K562 (cell line): ENCODE data around the gene ANKRD2. TPM values are rescaled to one million over a fixed set of nuclear protein-coding genes. Genes with fewer than 3 reads are reported as not detected.

ENCODE experiments used
- ATAC-seq: fragments of 200-7000 bp; cut with Tn5 transposase; 3 replicates; pipeline ENCODE4 v1.9.1; 2020; ENCODE audit warnings: moderate library complexity
- BruUV-seq: library from RNA; stranded (reverse); fragments of 400-500 nt; replicated peaks from 2 replicates; lab custom pipeline; 2021; lab: Mats Ljungman, UMichigan
- CTCF ChIA-PET: fragments of 300-600 bp; formaldehyde crosslinking; extraction: SDS; loops from one replicate; lab custom pipeline; 2021; ENCODE audit warnings: low intra/inter-chr PET ratio; lab: Yijun Ruan, JAX
- POLR2A ChIA-PET: fragments of 300-600, 350-650 bp; sonication (Branson Sonifier 250); formaldehyde crosslinking; extraction: SDS; loops from one replicate; lab custom pipeline; 2021; ENCODE audit warnings: antibody characterized with exemption, inconsistent platforms; lab: Yijun Ruan, JAX
- DNase-seq, 4 experiments: peaks; one replicate each; pipeline versions ENCODE4 v3.0.0 to v3.0.0-alpha.2; 2011 to 2018; ENCODE audit warnings: low spot score in 3 of 4, mixed read lengths in 3 of 4; ENCODE audit errors: extremely low read depth in 1 of 4
- FAIRE-seq: peaks from 2 replicates; lab custom pipeline; 2011; peaks lifted over from hg19 to GRCh38; lab: Jason Lieb, UNC
- H2AFZ ChIP-seq: 2 replicates; pipeline ENCODE4 v1.6.0; 2011; ENCODE audit warnings: low read depth, low read length, control low read depth, inconsistent platforms
- H3K27ac ChIP-seq: fragments of 200-600 bp; 3 replicates; pipeline ENCODE4 v1.8.0; 2011; ENCODE audit warnings: low read depth, mild to moderate bottlenecking, control low read depth, inconsistent platforms, low read length, moderate library complexity, mixed read lengths; ENCODE audit errors: extremely low read depth
- H3K27me3 ChIP-seq, 2 experiments: fragments of 300-600 bp in 1 of 2; 2 replicates in 1 of 2; 3 replicates in 1 of 2; pipeline versions ENCODE4 v1.6.0 to v1.8.0; 2011; ENCODE audit warnings: inconsistent platforms in 2 of 2, low read length in 2 of 2, mild to moderate bottlenecking in 1 of 2, mixed read lengths in 1 of 2, moderate library complexity in 1 of 2; ENCODE audit not compliant: control insufficient read depth in 2 of 2, insufficient read depth in 2 of 2
- H3K36me3 ChIP-seq: fragments of 300-600 bp; 3 replicates; pipeline ENCODE4 v1.8.0; 2011; ENCODE audit warnings: mild to moderate bottlenecking, low read length, inconsistent platforms; ENCODE audit not compliant: control insufficient read depth, insufficient read depth
- H3K4me1 ChIP-seq, 2 experiments: fragments of 200-600 bp in 1 of 2; replicated peaks in 1 of 2; 2 replicates in 1 of 2; 3 replicates in 1 of 2; pipeline versions ENCODE4 v1.5.1 to v1.8.0; 2011; ENCODE audit warnings: inconsistent platforms in 2 of 2, low read length in 2 of 2, mild to moderate bottlenecking in 1 of 2, mixed read lengths in 1 of 2, moderate library complexity in 1 of 2; ENCODE audit not compliant: control insufficient read depth in 2 of 2, insufficient read depth in 2 of 2
- H3K4me2 ChIP-seq: 2 replicates; pipeline ENCODE4 v1.6.1; 2011; ENCODE audit warnings: low read length, control low read depth, inconsistent platforms, mixed read lengths; ENCODE audit not compliant: insufficient read depth
- H3K4me3 ChIP-seq: fragments of 200-600 bp; sonication (generic), shearing (Covaris generic); 2 replicates; pipeline ENCODE4 v1.5.1; 2016; ENCODE audit warnings: control low read depth, inconsistent platforms
- H3K79me2 ChIP-seq: fragments of 200-600 bp; 3 replicates; pipeline ENCODE4 v1.8.0; 2011; ENCODE audit warnings: low read length, inconsistent platforms; ENCODE audit not compliant: control insufficient read depth, insufficient read depth
- H3K9ac ChIP-seq, 2 experiments: 2 replicates each; pipeline versions ENCODE4 v1.6.0 to v1.6.1; 2011; ENCODE audit warnings: low read depth in 2 of 2, low read length in 2 of 2, control low read depth in 1 of 2, inconsistent platforms in 1 of 2, mild to moderate bottlenecking in 1 of 2, mixed read lengths in 1 of 2; ENCODE audit not compliant: insufficient read depth in 1 of 2
- H3K9me1 ChIP-seq: one replicate; pipeline ENCODE4 v1.6.0; 2011; ENCODE audit warnings: inconsistent platforms, mild to moderate bottlenecking, low read length, moderate library complexity; ENCODE audit not compliant: control insufficient read depth, insufficient read depth
- H3K9me3 ChIP-seq: replicated peaks from 2 replicates; pipeline ENCODE4 v1.5.1; 2011; ENCODE audit warnings: low read depth, low read length, inconsistent platforms; ENCODE audit not compliant: control insufficient read depth, insufficient read depth
- H4K20me1 ChIP-seq: replicated peaks from 2 replicates; pipeline ENCODE4 v1.6.1; 2011; ENCODE audit warnings: low read length, inconsistent platforms, mixed read lengths; ENCODE audit not compliant: control insufficient read depth, insufficient read depth
- BDP1 ChIP-seq: IDR thresholded peaks from 3 replicates; pipeline ENCODE4 v1.6.1; 2011; ENCODE audit not compliant: insufficient read length, insufficient read depth
- GABPA ChIP-seq: fragments of 200-800 bp; sonication (Bioruptor generic); conservative IDR thresholded peaks from 2 replicates; pipeline ENCODE4 v1.6.1; 2016; ENCODE audit warnings: low read depth, missing genetic modification characterization, missing compliant biosample characterization
- JUND ChIP-seq, 2 experiments: IDR thresholded peaks; 2 replicates in 1 of 2; 3 replicates in 1 of 2; pipeline ENCODE4 v1.6.1; 2011; ENCODE audit warnings: borderline replicate concordance in 2 of 2, low read depth in 2 of 2, low read length in 2 of 2, improper control_type of control experiment in 1 of 2, missing biosample characterization in 1 of 2, missing genetic modification characterization in 1 of 2, missing genetic modification reagents in 1 of 2
- MTA1 ChIP-seq: fragments of 450-650 bp; IDR thresholded peaks from 2 replicates; pipeline ENCODE4 v1.6.1; 2017; ENCODE audit warnings: borderline replicate concordance
- NFIX ChIP-seq: fragments of 250-450 bp; sonication (Bioruptor Pico); IDR thresholded peaks from 2 replicates; pipeline ENCODE4 v1.4.0; 2020; ENCODE audit warnings: low read depth, mild to moderate bottlenecking, moderate library complexity
- RFX1 ChIP-seq: fragments of 450-650 bp; IDR thresholded peaks from 2 replicates; pipeline ENCODE4 v1.6.1; 2016; ENCODE audit warnings: mild to moderate bottlenecking, moderate library complexity
- SP1 ChIP-seq: sonication (generic); formaldehyde crosslinking; IDR thresholded peaks from 2 replicates; pipeline ENCODE4 v1.8.1; 2022; ENCODE audit warnings: mild to moderate bottlenecking, missing genetic modification reagents
- ZNF444 ChIP-seq: fragments of 250-450 bp; sonication (Bioruptor Pico); IDR thresholded peaks from 2 replicates; pipeline ENCODE4 v1.4.0; 2020; ENCODE audit warnings: mild to moderate bottlenecking, moderate library complexity
- WGBS: fragments of 100-300 bp; shearing (Covaris generic); methylation state at CpG from one replicate; pipeline ENCODE4 v1.1.6; 2016; ENCODE audit warnings: low coverage, mixed read lengths; ENCODE audit not compliant: insufficient coverage; ENCODE audit errors: missing lambda C conversion rate; 5-methylcytosine and 5-hydroxymethylcytosine counted together
- in situ Hi-C: fragments of 300-500 bp; cut with MboI; formaldehyde crosslinking; loops from 4 replicates; pipeline ENCODE4 v1.15.0; 2018; ENCODE audit warnings: inconsistent platforms, mixed read lengths
- intact Hi-C: fragments of 100-400 bp; cut with micrococcal nuclease; formaldehyde crosslinking; loops from 2 replicates; pipeline ENCODE4 v1.14.2; 2022
- polyA plus RNA-seq, 8 experiments: library from polyadenylated mRNA; depleted of rRNA in 4 of 8; stranded (reverse) in 5 of 8; unstranded in 3 of 8; fragments of >200 nt; fragmentation: Nextera tagmentation in 2 of 8; fragmentation: Illumina TruSeq in 1 of 8; extraction: Ambion mirVana in 2 of 8; extraction: Trizol in 1 of 8; gene quantifications; 2 replicates each; pipeline versions ENCODE4 v1.2.1 to v1.2.3, GENCODE V29; 2011 to 2014; ENCODE audit warnings: inconsistent platforms in 1 of 8, missing spikeins in 1 of 8
- total RNA-seq, 7 experiments: library from RNA; depleted of rRNA in 6 of 7; stranded (reverse); fragments of >200 nt in 6 of 7; fragmentation: Illumina TruSeq in 2 of 7; extraction: Trizol in 2 of 7; gene quantifications; 2 replicates each; pipeline versions ENCODE4 v1.2.1 to v1.2.3, GENCODE V29; 2011 to 2021; ENCODE audit warnings: low replicate concordance in 1 of 7
- TF ChIP-seq, protein P1 (sequence below): sonication (generic); formaldehyde crosslinking; IDR thresholded peaks from 2 replicates; pipeline ENCODE4 v1.8.0; 2022; ENCODE audit warnings: missing genetic modification reagents, mild to moderate bottlenecking, borderline replicate concordance
- TF ChIP-seq, protein P2 (sequence below): sonication (generic); formaldehyde crosslinking; IDR thresholded peaks from 2 replicates; pipeline ENCODE4 v1.8.1; 2023; ENCODE audit warnings: mild to moderate bottlenecking, missing genetic modification reagents, moderate library complexity
- TF ChIP-seq, protein P3 (sequence below), 2 experiments: fragments of 150-350 bp in 1 of 2; IDR thresholded peaks; 2 replicates each; pipeline ENCODE4 v1.6.1; 2012 to 2016; ENCODE audit warnings: low read depth in 2 of 2, low read length in 2 of 2, mild to moderate bottlenecking in 1 of 2, moderate library complexity in 1 of 2
- TF ChIP-seq, protein P4 (sequence below): fragments of 250-450 bp; sonication (Bioruptor Pico); IDR thresholded peaks from 2 replicates; pipeline ENCODE4 v1.5.0; 2022; ENCODE audit warnings: mild to moderate bottlenecking

Gene ANKRD2
- total and polyA plus RNA-seq, 9 of the 15 experiments (the other 6 are each of a cell fraction or from before 2014, with no cell fraction given): not detected

DNA sequence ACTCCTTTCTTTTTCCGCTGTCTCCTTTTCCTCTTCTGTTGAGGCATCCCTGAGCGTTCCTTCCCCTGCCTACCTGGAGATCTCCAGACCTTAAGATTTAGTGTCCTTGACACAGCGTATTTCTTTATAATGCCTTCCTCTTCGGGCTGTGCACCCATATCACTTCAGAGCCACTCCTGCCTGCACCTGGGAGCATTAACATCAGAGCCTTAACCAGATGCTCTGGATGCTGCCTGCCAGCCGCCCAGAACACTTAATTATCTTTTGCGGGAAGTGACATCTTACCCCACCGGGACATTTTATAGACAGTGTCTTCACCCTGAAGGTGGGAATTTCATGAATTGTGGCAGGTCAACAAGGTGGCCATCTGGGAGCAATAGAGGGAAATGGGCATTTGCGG lies 49.6 kb upstream of the ANKRD2 start (continued):
- TF ChIP-seq, protein P1, sequence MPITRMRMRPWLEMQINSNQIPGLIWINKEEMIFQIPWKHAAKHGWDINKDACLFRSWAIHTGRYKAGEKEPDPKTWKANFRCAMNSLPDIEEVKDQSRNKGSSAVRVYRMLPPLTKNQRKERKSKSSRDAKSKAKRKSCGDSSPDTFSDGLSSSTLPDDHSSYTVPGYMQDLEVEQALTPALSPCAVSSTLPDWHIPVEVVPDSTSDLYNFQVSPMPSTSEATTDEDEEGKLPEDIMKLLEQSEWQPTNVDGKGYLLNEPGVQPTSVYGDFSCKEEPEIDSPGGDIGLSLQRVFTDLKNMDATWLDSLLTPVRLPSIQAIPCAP (CRISPR knock-in tag): no peak
- TF ChIP-seq BDP1 (no peak), NFIX (CRISPR knock-in tag) (no peak), MTA1 (no peak), JUND (IDR thresholded peaks at IDR 0.05; ENCODE audit: borderline replicate concordance, low read depth, low read length) (no peak), JUND (tag; IDR thresholded peaks at IDR 0.05; ENCODE audit: borderline replicate concordance, low read depth, low read length) (no peak), SP1 (CRISPR knock-in tag) (no peak)

DNA sequence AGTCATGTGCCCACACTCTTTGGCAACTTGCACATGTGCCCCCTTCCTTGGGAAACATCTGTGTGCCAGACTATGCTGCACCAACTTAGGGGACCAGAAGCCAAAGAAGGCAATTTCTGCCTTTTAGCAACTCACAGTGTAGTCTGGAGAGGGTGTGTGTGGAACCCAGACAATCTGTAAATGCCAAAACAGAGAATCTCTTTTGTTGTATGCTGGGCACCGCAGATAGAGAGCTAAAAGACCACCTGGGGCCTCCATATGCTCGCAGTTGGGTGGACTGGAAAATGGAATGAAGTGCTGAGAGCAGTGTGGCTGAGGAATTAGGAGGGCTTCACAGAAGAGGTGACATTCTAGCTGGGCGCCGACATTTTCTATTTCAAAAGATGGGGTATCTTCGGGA lies 47.5 kb upstream of the ANKRD2 start:
- H3K4me3 ChIP-seq: no peak overlapping the region
- H2AFZ ChIP-seq: no peak overlapping the region
- DNase-seq (no peak), FAIRE-seq (no peak), ATAC-seq (no peak)
- H3K4me2 ChIP-seq: no peak overlapping the region
- H3K9me3 ChIP-seq: no peaks in the 10 kb centered on the region
- no peak overlapping the region for H3K27ac ChIP-seq
- 36% methylated on average over 5 of the region's 5 CpGs for WGBS
- peaks cover 4 to 52% of the 10 kb centered on the region in 2 experiments; a peak in 4 of 5 replicates for H3K27me3 ChIP-seq
- ChIA-PET POLR2A (no interaction called here), CTCF (no interaction called here)
- in situ Hi-C loops (no loop called here), intact Hi-C loops (no loop called here)
- H3K9ac ChIP-seq: no peak overlapping the region
- no TSS peak for BruUV-seq
- no peaks in the 10 kb centered on the region for H3K36me3 ChIP-seq
- H3K79me2 ChIP-seq: no peaks in the 10 kb centered on the region
- no peaks in the 10 kb centered on the region; a peak in 2 of 5 replicates for H3K4me1 ChIP-seq
- no peaks in the 10 kb centered on the region for H3K9me1 ChIP-seq
- H4K20me1 ChIP-seq: no peaks in the 10 kb centered on the region
- TF ChIP-seq RFX1 (no peak), GABPA (tag) (no peak), ZNF444 (CRISPR knock-in tag) (no peak)
- TF ChIP-seq, protein P2, sequence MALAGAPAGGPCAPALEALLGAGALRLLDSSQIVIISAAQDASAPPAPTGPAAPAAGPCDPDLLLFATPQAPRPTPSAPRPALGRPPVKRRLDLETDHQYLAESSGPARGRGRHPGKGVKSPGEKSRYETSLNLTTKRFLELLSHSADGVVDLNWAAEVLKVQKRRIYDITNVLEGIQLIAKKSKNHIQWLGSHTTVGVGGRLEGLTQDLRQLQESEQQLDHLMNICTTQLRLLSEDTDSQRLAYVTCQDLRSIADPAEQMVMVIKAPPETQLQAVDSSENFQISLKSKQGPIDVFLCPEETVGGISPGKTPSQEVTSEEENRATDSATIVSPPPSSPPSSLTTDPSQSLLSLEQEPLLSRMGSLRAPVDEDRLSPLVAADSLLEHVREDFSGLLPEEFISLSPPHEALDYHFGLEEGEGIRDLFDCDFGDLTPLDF: no peak
- TF ChIP-seq, protein P3, sequence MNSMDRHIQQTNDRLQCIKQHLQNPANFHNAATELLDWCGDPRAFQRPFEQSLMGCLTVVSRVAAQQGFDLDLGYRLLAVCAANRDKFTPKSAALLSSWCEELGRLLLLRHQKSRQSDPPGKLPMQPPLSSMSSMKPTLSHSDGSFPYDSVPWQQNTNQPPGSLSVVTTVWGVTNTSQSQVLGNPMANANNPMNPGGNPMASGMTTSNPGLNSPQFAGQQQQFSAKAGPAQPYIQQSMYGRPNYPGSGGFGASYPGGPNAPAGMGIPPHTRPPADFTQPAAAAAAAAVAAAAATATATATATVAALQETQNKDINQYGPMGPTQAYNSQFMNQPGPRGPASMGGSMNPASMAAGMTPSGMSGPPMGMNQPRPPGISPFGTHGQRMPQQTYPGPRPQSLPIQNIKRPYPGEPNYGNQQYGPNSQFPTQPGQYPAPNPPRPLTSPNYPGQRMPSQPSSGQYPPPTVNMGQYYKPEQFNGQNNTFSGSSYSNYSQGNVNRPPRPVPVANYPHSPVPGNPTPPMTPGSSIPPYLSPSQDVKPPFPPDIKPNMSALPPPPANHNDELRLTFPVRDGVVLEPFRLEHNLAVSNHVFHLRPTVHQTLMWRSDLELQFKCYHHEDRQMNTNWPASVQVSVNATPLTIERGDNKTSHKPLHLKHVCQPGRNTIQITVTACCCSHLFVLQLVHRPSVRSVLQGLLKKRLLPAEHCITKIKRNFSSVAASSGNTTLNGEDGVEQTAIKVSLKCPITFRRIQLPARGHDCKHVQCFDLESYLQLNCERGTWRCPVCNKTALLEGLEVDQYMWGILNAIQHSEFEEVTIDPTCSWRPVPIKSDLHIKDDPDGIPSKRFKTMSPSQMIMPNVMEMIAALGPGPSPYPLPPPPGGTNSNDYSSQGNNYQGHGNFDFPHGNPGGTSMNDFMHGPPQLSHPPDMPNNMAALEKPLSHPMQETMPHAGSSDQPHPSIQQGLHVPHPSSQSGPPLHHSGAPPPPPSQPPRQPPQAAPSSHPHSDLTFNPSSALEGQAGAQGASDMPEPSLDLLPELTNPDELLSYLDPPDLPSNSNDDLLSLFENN (IDR thresholded peaks at IDR 0.05; ENCODE audit: low read depth in 2 of 2, low read length in 2 of 2): no peak
- TF ChIP-seq, protein P4, sequence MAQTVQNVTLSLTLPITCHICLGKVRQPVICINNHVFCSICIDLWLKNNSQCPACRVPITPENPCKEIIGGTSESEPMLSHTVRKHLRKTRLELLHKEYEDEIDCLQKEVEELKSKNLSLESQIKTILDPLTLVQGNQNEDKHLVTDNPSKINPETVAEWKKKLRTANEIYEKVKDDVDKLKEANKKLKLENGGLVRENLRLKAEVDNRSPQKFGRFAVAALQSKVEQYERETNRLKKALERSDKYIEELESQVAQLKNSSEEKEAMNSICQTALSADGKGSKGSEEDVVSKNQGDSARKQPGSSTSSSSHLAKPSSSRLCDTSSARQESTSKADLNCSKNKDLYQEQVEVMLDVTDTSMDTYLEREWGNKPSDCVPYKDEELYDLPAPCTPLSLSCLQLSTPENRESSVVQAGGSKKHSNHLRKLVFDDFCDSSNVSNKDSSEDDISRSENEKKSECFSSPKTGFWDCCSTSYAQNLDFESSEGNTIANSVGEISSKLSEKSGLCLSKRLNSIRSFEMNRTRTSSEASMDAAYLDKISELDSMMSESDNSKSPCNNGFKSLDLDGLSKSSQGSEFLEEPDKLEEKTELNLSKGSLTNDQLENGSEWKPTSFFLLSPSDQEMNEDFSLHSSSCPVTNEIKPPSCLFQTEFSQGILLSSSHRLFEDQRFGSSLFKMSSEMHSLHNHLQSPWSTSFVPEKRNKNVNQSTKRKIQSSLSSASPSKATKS (CRISPR knock-in tag): no peak
